ENCODE measurements around the gene MCM3.

DNA sequence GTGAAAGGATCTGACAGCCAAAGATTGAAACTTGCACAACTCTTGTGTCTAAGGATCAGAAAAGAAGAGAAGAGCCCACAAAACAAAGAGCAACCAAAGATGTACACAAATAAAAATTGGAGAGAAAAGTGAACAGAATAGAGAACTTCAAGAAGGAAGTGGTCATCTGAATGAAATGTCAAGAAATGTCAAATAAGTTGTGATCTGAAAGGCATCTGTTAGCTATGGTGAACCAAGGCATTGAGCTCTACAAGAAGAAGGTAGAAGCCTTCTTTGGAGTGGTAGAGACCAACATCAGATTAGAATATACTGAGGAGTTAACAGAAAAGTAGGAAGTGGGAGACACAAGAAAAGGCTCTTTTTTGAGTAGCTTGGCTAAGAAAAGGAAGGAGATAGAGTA lies 68.8 kb downstream of the MCM3 start:
- no peak for TF ChIP-seq POLR2A (IDR thresholded peaks at IDR 0.05)
- TF ChIP-seq, protein P1, sequence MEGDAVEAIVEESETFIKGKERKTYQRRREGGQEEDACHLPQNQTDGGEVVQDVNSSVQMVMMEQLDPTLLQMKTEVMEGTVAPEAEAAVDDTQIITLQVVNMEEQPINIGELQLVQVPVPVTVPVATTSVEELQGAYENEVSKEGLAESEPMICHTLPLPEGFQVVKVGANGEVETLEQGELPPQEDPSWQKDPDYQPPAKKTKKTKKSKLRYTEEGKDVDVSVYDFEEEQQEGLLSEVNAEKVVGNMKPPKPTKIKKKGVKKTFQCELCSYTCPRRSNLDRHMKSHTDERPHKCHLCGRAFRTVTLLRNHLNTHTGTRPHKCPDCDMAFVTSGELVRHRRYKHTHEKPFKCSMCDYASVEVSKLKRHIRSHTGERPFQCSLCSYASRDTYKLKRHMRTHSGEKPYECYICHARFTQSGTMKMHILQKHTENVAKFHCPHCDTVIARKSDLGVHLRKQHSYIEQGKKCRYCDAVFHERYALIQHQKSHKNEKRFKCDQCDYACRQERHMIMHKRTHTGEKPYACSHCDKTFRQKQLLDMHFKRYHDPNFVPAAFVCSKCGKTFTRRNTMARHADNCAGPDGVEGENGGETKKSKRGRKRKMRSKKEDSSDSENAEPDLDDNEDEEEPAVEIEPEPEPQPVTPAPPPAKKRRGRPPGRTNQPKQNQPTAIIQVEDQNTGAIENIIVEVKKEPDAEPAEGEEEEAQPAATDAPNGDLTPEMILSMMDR (IDR thresholded peaks at IDR 0.05), result no peak
